ENCODE measurements around the gene HOXC11.

HOXC11 gene

DNA sequence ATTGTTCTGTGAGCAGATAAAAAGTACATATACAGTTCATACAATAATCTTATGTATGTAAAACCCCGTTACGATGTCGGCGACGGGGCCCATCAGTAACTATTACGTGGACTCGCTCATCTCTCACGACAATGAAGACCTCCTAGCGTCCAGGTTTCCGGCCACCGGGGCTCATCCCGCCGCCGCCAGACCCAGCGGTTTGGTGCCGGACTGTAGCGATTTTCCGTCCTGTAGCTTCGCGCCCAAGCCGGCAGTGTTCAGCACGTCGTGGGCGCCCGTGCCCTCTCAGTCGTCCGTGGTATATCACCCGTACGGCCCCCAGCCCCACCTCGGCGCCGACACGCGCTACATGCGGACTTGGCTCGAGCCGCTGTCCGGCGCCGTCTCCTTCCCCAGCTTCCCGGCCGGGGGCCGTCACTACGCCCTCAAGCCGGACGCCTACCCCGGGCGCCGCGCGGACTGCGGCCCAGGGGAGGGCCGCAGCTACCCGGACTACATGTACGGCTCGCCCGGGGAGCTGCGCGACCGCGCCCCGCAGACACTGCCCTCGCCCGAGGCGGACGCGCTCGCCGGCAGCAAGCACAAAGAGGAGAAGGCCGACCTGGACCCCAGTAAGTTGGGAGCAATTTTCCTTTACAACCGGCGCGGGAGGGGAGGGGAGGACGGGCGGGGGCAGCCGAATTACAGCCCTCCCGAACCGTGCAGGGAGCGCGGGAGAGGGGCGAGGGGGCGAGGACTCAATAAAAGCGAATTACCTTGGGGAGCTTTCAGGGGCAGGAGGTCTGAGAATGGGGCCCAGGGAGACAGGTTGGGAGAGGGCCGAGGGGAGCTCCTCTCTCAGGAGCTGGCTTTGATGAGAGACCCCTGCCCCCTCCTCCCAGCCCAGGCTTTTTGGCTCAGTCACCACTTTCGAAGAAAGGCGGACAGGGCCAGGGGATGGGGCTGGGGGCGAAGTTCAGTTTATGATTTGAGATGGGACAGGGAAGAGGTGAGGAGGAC lies 27.5 kb downstream of the HOXC11 start, which contains the start of gene HOXC9:
TSS of gene HOXC9 (plus strand) at position 46 of the 999 bp plus-strand sequence. CDS start at position 74, 28 bp downstream.
- DNase-seq = no peak

- no peak for DNase-seq
These were observed 28.6 kb downstream of the HOXC11 start for GRCh38 chr12:54001283-54002187.

DNA sequence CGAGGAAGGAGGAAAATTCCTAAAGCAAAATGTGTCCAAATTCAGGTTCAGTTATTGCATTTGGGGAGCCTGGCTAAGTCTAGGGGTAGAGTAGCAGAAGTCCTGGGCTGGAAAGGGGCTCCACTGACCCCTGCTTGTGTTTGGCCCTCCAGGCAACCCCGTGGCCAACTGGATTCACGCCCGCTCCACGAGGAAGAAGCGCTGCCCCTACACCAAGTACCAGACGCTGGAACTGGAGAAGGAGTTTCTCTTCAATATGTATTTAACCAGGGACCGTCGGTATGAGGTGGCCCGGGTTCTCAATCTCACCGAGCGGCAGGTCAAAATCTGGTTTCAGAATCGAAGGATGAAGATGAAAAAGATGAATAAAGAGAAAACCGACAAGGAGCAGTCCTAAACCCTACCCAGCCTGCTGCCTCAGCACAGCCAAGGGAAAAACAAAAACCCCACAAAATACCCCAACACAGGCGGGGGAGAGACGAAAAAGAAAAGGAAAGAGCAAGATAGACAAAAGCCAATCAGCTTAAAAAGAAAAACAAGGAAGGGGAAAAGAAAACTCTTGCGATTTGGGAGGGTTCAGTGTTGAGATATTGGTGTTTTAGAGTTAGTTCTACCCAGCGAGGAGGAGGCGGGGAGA lies 29.5 kb downstream of the HOXC11 start:
- no peak for DNase-seq

DNA sequence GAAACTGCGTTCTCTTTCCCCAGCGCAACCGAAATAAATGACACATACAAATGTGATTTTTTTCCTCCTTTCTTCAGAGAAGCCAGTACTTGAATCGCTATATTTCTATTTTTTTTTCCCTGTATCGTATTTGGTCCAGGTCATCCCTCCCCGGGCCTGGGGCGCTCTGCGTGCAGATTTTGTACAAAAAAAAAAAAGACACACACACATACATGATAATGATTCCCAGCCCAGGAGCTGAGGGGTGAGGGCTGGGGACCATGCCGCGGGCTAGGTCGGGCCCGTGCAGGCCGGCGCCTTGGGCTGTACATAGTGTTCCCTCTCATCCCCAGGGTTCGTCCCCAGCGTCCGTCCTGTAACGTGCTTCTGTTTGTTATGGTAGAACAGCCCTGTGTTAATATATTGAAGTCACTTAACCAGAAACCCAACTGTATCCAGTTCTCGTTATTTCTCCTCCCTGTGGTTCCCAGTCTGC lies 30.0 kb downstream of the HOXC11 start:
- no peak for DNase-seq

- no peak for DNase-seq
These were observed 30.7 kb downstream of the HOXC11 start for GRCh38 chr12:54003625-54004024.

- no peak for DNase-seq
These were observed 31.3 kb downstream of the HOXC11 start for GRCh38 chr12:54004063-54004840.

GRCh38 chr12:54004841-54005530 lies 32.1 kb downstream of the HOXC11 start:
- DNase-seq = no peak

DNA sequence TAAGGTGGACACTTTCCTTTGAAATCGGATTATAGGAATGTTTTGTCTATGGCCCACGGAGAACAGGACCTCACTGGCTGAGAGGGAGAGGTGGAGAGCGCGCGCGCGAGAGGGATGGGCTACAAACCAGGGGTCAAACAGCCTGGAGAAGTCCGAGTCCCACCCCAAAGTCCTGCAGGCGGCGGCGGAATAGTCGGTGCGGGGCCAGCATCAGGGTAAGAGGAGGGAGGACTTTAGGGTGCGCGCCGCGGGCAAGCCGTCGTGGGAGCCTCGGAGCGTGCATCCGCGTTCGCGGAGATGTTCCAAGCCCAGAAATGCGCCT lies 32.6 kb downstream of the HOXC11 start:
- DNase-seq = no peak

- peak; percentile 85 for DNase-seq
These were observed 33.1 kb downstream of the HOXC11 start for GRCh38 chr12:54005853-54006558.

DNA sequence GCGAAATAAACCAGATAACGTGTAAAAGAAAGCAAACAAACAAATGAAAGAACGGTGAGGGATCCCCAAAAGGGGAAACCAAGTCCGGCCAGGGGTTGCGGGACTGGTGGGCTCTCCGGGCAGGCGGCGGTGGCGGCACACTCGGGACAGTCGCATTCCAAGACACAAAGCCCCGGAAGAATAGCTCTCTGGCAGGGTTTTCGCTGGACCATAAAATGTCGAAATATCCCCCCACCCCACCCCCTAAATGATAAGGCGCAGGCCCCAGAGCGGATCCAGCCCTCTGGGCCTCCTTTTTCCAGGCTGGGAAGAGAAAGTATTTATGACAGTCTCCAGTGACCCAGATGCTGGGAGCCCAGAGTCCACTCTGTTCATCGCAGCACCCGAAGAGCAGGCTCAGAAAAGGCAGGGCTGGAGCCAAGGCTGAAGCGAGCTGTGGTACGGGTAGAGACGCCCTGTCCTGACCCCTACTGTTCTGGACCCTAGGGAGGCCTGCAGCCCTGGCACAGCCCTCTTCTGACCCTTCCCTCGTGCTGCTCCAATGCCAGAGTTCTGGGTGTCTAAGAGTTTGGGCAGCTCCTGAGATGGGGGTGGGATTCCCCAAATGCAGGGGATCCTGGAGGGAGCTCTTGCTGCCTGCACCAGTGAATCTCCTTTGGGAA lies 33.8 kb downstream of the HOXC11 start:
- DNase-seq = no peak

- DNase-seq = no peak
These were observed 34.8 kb downstream of the HOXC11 start for GRCh38 chr12:54007538-54008259.

DNA sequence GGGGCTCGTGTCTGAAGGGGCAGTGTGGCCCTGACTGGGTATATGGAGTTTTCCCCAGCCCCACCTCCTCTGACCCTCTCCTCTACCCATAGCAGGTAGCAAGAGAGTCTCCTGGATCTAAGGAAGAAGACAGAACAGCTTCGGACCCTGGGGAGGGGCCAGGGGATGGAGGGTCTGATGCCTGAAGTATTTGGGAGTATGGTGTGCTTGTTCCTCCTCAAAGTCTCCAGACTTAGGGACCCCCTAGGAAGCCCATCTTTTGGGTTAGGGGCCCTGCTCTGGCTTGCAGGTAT lies 35.3 kb downstream of the HOXC11 start:
- no peak for DNase-seq

DNA sequence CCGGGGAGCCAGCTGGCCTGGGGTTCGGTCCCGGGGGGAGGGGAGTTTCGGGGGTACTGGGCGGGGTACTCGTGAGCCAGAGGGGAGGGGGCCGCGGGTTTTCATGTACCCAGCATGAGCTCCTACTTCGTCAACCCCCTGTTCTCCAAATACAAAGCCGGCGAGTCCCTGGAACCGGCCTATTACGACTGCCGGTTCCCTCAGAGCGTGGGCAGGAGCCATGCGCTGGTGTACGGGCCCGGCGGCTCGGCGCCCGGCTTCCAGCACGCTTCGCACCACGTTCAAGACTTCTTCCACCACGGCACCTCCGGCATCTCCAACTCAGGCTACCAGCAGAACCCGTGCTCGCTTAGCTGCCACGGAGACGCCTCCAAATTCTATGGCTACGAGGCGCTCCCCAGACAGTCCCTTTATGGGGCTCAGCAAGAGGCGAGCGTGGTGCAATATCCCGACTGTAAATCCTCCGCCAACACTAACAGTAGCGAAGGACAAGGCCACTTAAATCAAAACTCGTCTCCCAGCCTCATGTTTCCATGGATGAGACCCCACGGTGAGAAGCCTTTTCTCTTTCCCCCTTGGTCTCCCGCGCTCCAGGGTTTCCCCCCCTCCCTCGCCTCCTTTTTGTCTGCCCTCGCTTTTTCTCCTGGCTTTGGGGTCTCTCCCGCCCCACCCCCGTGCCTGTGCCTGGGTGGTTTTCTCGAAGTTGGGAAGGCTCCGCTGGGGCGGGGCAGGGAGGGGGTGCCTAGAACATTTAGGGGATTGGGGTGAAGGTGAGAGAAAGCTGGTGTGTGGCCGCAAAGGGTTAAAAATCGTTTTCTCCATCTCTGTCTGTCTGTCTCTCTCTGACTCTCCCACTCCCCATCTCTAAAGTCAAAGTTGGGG lies 36.5 kb downstream of the HOXC11 start:
- DNase-seq = no peak

DNA sequence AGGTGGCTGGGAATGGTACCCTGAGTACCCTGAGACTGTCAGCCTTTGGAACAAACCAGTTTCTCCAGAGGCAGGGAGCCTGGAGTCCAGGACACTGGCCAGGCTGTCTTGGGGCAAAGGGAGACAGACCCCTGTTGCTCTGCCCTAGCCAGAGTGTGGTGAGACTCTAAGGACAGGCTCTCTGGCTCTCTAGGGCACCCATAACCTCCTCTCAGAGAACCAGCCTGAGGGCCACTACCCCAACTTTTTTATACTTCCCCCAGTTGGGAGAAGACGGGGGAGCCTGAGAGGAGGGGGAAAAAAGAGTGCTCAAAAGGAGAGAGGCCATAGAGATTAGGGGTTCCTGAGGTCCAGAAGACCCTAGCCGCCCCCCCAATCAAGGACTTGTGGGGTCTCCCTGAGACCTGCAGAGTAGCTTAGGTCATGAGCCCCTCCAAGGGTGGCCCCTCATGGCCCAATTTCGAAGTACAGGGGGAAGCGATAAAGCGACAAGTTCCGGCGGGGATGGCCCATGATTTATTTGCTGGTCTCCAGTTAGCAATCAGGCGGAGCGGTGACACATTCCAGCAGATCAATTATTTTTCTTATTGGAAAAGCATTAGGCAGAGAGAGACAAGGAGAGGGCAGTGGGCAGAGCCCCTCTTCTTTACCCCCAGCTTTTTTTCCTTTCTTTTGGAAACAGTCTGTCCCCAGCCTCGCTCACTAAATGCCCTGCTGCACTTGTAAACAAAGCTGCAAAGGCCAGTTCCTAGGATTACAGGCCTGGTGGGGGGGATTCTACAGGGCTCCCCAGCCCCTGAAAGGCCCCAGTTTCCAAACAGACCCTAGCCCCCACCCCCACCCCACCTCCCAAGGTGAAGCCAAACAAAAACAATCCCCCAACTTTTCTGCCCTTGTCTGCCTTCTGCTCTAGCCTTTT lies 37.4 kb downstream of the HOXC11 start:
- DNase-seq = no peak

GRCh38 chr12:54010972-54011664 lies 38.2 kb downstream of the HOXC11 start:
- no peak for DNase-seq

DNA sequence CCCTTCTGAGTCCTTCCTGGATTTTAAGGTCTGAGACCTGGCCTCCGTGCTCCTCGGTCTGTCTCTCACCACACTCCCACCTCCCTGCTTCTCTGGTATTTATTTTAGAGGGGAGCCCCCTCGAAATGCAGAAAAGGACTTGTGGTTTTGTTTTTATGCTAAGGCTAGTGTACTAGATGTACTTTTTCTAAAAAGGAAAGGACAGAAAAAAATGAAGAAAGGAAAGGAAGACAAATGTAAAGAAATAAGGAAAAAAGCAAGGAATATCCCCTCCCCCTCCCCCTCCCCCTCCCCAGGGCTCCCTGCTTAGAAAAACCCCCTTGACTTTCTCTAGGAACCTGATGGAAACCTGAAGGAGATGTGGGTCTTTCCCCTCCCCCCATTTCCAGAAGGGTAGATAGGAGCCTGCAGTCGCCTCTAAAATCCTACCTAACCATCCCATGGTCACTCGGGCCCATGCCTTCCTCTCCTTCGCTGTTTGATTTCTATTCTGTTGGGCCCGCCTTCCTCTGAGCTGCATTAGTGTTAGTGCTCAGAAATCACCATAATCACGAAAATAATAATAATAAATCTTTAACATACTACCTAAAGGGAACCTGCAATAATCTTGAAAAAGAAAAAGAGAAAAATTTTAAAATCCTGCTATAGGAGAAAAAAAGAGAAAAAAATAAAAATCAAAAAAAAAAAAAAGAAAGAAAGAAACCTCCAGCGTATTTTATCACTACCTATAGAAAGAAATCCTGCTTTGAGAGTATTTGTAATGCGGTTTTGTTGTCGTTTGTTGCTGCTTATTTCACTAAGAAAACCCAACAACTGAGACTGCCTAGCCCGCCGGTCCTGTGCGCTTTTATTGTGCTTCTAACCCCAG lies 39.0 kb downstream of the HOXC11 start:
- no peak for DNase-seq

All from activated CD4-positive, alpha-beta T cell treated with anti-CD3 and anti-CD28 coated beads, Interleukin-10, Interleukin-2, amounts not matched to agents 100 ng/mL and 50 ng/mL, durations not matched to agents 16 hours and 8 hours (primary cell).